Stimulated activated CD8-positive, alpha-beta memory T cell treated with anti-CD3 and anti-CD28 coated beads, Interleukin-7, amount 100 ng/mL, for 4 hours (primary cell): Measurements from ENCODE around the gene FREM2.

Source experiments
- DNase-seq, 2 donors: peaks; one replicate each; pipeline ENCODE4 v3.0.0-alpha.2; 2020; ENCODE audit warnings: low read depth in 2 of 2

The FREM2 gene

GRCh38 chr13:38759390-38759789, 72.5 kb downstream of the FREM2 start:
- no peak for DNase-seq

GRCh38 chr13:38763446-38764381, 76.8 kb downstream of the FREM2 start:
- no peak for DNase-seq

GRCh38 chr13:38766799-38767198, 79.9 kb downstream of the FREM2 start:
- no peak for DNase-seq

- DNase-seq: no peak
These were observed 80.8 kb downstream of the FREM2 start for GRCh38 chr13:38767506-38768265.

- DNase-seq: no peak
These were observed 82.6 kb downstream of the FREM2 start for GRCh38 chr13:38769526-38769925.

GRCh38 chr13:38775085-38775484, 88.2 kb downstream of the FREM2 start:
- no peak for DNase-seq

GRCh38 chr13:38777347-38778119, 90.7 kb downstream of the FREM2 start:
- no peak for DNase-seq

GRCh38 chr13:38781539-38781938, 94.7 kb downstream of the FREM2 start:
- DNase-seq: no peak

GRCh38 chr13:38784036-38784880, 97.4 kb downstream of the FREM2 start:
- no peak for DNase-seq

- no peak for DNase-seq
These were observed 98.2 kb downstream of the FREM2 start for GRCh38 chr13:38785042-38785441.

- DNase-seq: no peak
These were observed 98.6 kb downstream of the FREM2 start for GRCh38 chr13:38785490-38785889.

- DNase-seq: no peak
These were observed 100.7 kb downstream of the FREM2 start for GRCh38 chr13:38787550-38787949.

GRCh38 chr13:38796890-38797289, 110.0 kb downstream of the FREM2 start:
- no peak for DNase-seq

- no peak for DNase-seq
These were observed 116.7 kb downstream of the FREM2 start for GRCh38 chr13:38803531-38803930.

- DNase-seq: no peak
These were observed 117.2 kb downstream of the FREM2 start for GRCh38 chr13:38804061-38804460.

GRCh38 chr13:38804536-38804935, 117.7 kb downstream of the FREM2 start:
- no peak for DNase-seq

- DNase-seq: no peak
These were observed 127.5 kb downstream of the FREM2 start for GRCh38 chr13:38814331-38814730.

GRCh38 chr13:38819053-38819452, 132.2 kb downstream of the FREM2 start:
- DNase-seq: no peak

GRCh38 chr13:38819596-38819995, 132.7 kb downstream of the FREM2 start:
- DNase-seq: no peak

- no peak for DNase-seq
These were observed 135.1 kb downstream of the FREM2 start for GRCh38 chr13:38821770-38822551.
